ENCODE data around the gene C20orf96.

- TF ChIP-seq CTCF (conservative IDR thresholded peaks at IDR 0.05; ENCODE audit: low read depth in 2 of 2): no peak
- no peak for TF ChIP-seq EZH2 (IDR thresholded peaks at IDR 0.05; ENCODE audit: low read depth, unreplicated experiment)
- TF ChIP-seq CREB1 (CRISPR knock-in tag; IDR thresholded peaks at IDR 0.05; ENCODE audit: low read depth): no peak
Measured at GRCh38 chr20:263701-264100, 26.8 kb downstream of the C20orf96 start.
